Measurements from ENCODE around the gene ANKZF1. TPM values are rescaled to one million over a fixed set of nuclear protein-coding genes. Genes with fewer than 3 reads are reported as not detected.
A peak's percentile ranks its signal among the peaks of the same experiment; 100 is the strongest.

ANKZF1 gene
- total and polyA plus RNA-seq, 2 donors (not counting 1 experiment from before 2014, with no cell fraction given) = 152 to 181 TPM

DNA sequence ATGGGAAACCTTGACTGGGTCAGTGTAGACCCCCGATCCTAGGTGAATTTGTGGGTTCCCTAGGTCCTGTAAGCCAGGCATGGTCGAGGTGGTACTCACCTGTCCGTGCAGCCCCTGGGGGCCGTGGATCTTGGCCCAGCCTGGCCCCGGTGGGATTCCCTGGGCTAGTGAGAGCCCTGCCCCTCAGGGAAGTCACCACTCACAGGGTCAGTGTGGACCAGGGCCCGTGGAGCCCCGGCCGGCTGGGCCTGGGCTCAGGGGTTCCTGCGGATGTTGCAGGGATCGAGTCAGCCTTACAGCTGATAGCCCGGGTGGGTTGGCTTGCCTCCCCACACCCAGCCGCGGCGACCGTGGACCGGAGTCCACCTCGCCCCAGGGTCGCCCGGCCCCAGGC, 698 bp upstream of the ANKZF1 start:
- 2% methylated on average over 19 of the region's 19 CpGs for WGBS (ENCODE audit: insufficient coverage)
- H3K79me2 ChIP-seq (ENCODE audit: control insufficient read depth, insufficient read depth, low read length) = peaks cover 75% of the 10 kb centered on the region
- peak overlapping the region; percentile 78 for H2AFZ ChIP-seq (ENCODE audit: insufficient read depth, low read depth, low read length, poor library complexity, severe bottlenecking)
- peaks cover 71% of the 10 kb centered on the region for H4K20me1 ChIP-seq (ENCODE audit: control insufficient read depth, insufficient read depth, low read length, poor library complexity, severe bottlenecking)
- H3K9me3 Mint-ChIP-seq (ENCODE audit: insufficient read depth) = no peaks in the 10 kb centered on the region
- peaks cover 17 to 23% of the 10 kb centered on the region in 2 donors for H3K4me1 ChIP-seq (ENCODE audit: control insufficient read depth in 2 of 2, insufficient read depth in 2 of 2, low read length in 2 of 2)
- peak overlapping the region; percentile 86 to 98 (median 92) for H3K4me3 ChIP-seq (ENCODE audit: control extremely low read depth in 1 of 5, extremely low read depth in 1 of 5, insufficient read depth in 1 of 5, low read depth in 2 of 5, low read length in 4 of 5)
- DNase-seq = no peak
- H3K36me3 ChIP-seq (replicated peaks in 1 of 2; ENCODE audit: control extremely low read depth in 1 of 2, control insufficient read depth in 1 of 2, extremely low read depth in 1 of 2, insufficient read depth in 2 of 2, low read length in 1 of 2) = peaks cover 7 to 45% of the 10 kb centered on the region in 2 experiments
- intact Hi-C loops (cut with micrococcal nuclease) = loop anchor here (1.0 to 5.0 kb wide), 11 partner anchors 10 to 368 kb away; partner anchors contain the start of genes CNPPD1, DNAJB2, GLB1L and NHEJ1
- H3K27me3 Mint-ChIP-seq = no peaks in the 10 kb centered on the region
- H3K4me1 Mint-ChIP-seq = peaks cover 38% of the 10 kb centered on the region
- no peak for ATAC-seq (ENCODE audit: low read depth)
- H3K4me3 Mint-ChIP-seq = peak overlapping the region; percentile 99
- H3K27ac ChIP-seq (ENCODE audit: low read length in 2 of 2) = peak overlapping the region; percentile 70 to 87
- peak overlapping the region; percentile 93 for H3K4me2 ChIP-seq (replicated peaks; ENCODE audit: low read depth, low read length, poor library complexity, severe bottlenecking)
- H3K9ac ChIP-seq (ENCODE audit: low read length) = peak overlapping the region; percentile 82
- TF ChIP-seq EZH2 (IDR thresholded peaks at IDR 0.05; ENCODE audit: borderline replicate concordance, insufficient read depth, low read depth, low read length, poor library complexity, severe bottlenecking) = no peak
- TF ChIP-seq, protein P1, sequence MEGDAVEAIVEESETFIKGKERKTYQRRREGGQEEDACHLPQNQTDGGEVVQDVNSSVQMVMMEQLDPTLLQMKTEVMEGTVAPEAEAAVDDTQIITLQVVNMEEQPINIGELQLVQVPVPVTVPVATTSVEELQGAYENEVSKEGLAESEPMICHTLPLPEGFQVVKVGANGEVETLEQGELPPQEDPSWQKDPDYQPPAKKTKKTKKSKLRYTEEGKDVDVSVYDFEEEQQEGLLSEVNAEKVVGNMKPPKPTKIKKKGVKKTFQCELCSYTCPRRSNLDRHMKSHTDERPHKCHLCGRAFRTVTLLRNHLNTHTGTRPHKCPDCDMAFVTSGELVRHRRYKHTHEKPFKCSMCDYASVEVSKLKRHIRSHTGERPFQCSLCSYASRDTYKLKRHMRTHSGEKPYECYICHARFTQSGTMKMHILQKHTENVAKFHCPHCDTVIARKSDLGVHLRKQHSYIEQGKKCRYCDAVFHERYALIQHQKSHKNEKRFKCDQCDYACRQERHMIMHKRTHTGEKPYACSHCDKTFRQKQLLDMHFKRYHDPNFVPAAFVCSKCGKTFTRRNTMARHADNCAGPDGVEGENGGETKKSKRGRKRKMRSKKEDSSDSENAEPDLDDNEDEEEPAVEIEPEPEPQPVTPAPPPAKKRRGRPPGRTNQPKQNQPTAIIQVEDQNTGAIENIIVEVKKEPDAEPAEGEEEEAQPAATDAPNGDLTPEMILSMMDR (IDR thresholded peaks at IDR 0.05) = no peak
- peak overlapping the region; percentile 70 for H3K27ac Mint-ChIP-seq
- H3K27me3 ChIP-seq (replicated peaks in 1 of 4; ENCODE audit: control extremely low read depth in 1 of 4, control insufficient read depth in 3 of 4, insufficient read depth in 4 of 4, low read length in 3 of 4) = no peaks in the 10 kb centered on the region
- CTCF ChIA-PET = interaction anchor here (1.2 to 4.9 kb wide), 12 partner anchors 14 to 71 kb away, joined by 3 to 30 read pairs (median 5); partner anchors contain the start of genes CNPPD1, GLB1L, STK16 and TUBA4A
- no peaks in the 10 kb centered on the region for H3K9me3 ChIP-seq (ENCODE audit: control extremely low read depth in 1 of 3, control insufficient read depth in 2 of 3, insufficient read depth in 1 of 3, low read length in 2 of 3)
- POLR2A ChIA-PET = interaction anchor here (0.6 to 3.2 kb wide), 14 partner anchors 10 to 66 kb away, joined by 3 to 56 read pairs (median 10); partner anchors contain the start of genes ABCB6, CNPPD1, DNAJB2 and GLB1L

DNA sequence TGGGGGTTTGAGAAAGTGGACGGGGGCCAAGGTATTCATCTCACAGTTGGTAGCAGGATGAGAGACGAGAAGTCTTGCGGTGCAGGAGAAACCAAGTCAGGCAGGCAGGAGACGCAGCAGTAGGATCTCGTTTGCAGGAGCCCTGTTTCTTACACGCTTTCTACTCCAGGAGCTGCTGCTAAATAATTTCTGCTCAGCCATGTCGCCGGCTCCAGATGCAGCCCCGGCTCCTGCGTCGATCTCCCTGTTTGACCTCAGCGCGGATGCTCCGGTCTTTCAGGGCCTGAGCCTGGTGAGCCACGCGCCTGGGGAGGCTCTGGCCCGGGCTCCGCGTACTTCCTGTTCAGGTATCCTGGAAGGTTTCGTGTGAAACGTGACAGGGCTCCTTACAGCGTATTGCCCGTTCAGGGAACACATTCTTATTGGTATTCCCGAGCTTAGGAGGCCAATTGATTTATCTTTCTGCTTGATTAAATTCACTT, 494 bp downstream of the ANKZF1 start:
- POLR2A ChIA-PET = interaction anchor here (0.8 to 3.2 kb wide), 14 partner anchors 9 to 65 kb away, joined by 3 to 56 read pairs (median 10); partner anchors contain the start of genes ABCB6, CNPPD1, DNAJB2 and GLB1L
- Mint-ChIP-seq H3K4me3 (peak overlapping the region; percentile 99), H3K9me3 (ENCODE audit: insufficient read depth) (no peaks in the 10 kb centered on the region), H3K4me1 (peaks cover 38% of the 10 kb centered on the region), H3K27me3 (no peaks in the 10 kb centered on the region), H3K27ac (peak overlapping the region; percentile 98)
- peak; percentile 57 for DNase-seq
- Histone ChIP-seq H3K4me1 (ENCODE audit: control insufficient read depth in 2 of 2, insufficient read depth in 2 of 2, low read length in 2 of 2) (peaks cover 17 to 23% of the 10 kb centered on the region in 2 donors), H3K9ac (ENCODE audit: low read length) (peak overlapping the region; percentile 82), H3K9me3 (ENCODE audit: control extremely low read depth in 1 of 3, control insufficient read depth in 2 of 3, insufficient read depth in 1 of 3, low read length in 2 of 3) (no peaks in the 10 kb centered on the region), H3K4me2 (replicated peaks; ENCODE audit: low read depth, low read length, poor library complexity, severe bottlenecking) (peak overlapping the region; percentile 93), H3K4me3 (ENCODE audit: control extremely low read depth in 1 of 5, extremely low read depth in 1 of 5, insufficient read depth in 1 of 5, low read depth in 2 of 5, low read length in 4 of 5) (peak overlapping the region; percentile 86 to 98 (median 92)), H2AFZ (ENCODE audit: insufficient read depth, low read depth, low read length, poor library complexity, severe bottlenecking) (peak overlapping the region; percentile 78), H4K20me1 (ENCODE audit: control insufficient read depth, insufficient read depth, low read length, poor library complexity, severe bottlenecking) (peaks cover 63% of the 10 kb centered on the region), H3K27ac (ENCODE audit: low read length in 2 of 2) (peak overlapping the region; percentile 74 to 87), H3K79me2 (ENCODE audit: control insufficient read depth, insufficient read depth, low read length) (peaks cover 71% of the 10 kb centered on the region), H3K27me3 (replicated peaks in 1 of 4; ENCODE audit: control extremely low read depth in 1 of 4, control insufficient read depth in 3 of 4, insufficient read depth in 4 of 4, low read length in 3 of 4) (no peaks in the 10 kb centered on the region), H3K36me3 (replicated peaks in 1 of 2; ENCODE audit: control extremely low read depth in 1 of 2, control insufficient read depth in 1 of 2, extremely low read depth in 1 of 2, insufficient read depth in 2 of 2, low read length in 1 of 2) (peaks cover 5 to 45% of the 10 kb centered on the region in 2 experiments)
- CTCF ChIA-PET = interaction anchor here (0.8 to 4.9 kb wide), 14 partner anchors 12 to 158 kb away, joined by 3 to 30 read pairs (median 5); partner anchors contain the start of genes CNPPD1, DNAJB2, GLB1L and STK16
- TF ChIP-seq, protein P1 (IDR thresholded peaks at IDR 0.05) = no peak
- TF ChIP-seq EZH2 (IDR thresholded peaks at IDR 0.05; ENCODE audit: borderline replicate concordance, insufficient read depth, low read depth, low read length, poor library complexity, severe bottlenecking) = no peak
- 1% methylated on average over 24 of the region's 24 CpGs for WGBS (ENCODE audit: insufficient coverage)
- ATAC-seq (ENCODE audit: low read depth) = no peak
- intact Hi-C loops (cut with micrococcal nuclease) = no loop called here

All from B cell (primary cell).